IPS-11a (cell line): ENCODE data around the gene NELFA.

Experiments used
- H3K4me3 ChIP-seq: one replicate; pipeline ENCODE4 v1.5.1; 2013; ENCODE audit warnings: low read depth, low read length, control low read depth

The NELFA gene

DNA sequence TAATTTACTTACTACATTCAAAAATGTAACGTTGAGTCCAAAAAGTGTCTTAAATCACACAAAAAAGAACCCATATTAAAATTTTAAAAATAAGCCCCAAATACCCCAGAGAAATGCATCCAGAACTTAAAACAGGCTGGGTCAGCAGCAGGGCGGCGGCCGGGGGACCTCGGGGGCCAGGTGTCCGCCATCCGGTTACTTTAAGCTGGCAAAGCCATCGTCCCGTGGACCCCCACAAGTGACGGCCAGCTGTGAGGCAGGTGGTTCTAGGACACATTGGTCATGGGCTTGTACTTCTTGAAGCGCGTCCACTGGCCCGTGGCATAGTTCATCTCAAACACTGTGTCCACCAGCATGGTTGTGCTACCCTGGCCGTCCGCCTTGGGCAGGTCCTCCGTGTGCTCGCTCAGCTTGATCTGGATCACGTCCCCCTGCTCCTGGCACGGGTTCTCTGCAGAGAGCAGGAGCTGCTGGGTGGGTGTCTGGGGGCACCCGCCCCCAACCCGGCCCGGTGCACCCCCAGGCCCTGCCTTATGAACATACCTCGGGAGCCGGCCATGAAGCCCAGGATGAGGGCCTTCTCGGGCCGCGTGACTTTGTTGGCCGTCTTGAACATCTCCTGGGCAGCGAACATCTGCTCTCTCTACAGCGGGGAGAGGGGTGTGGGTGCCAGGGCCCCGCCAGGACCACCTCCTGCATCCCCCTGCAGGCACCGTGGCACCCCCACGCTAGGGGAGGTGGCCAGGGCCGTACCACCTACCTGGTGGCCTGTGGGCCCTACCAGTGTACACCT is 25.5 kb downstream of the NELFA start:
- no peak overlapping the region for H3K4me3 ChIP-seq

DNA sequence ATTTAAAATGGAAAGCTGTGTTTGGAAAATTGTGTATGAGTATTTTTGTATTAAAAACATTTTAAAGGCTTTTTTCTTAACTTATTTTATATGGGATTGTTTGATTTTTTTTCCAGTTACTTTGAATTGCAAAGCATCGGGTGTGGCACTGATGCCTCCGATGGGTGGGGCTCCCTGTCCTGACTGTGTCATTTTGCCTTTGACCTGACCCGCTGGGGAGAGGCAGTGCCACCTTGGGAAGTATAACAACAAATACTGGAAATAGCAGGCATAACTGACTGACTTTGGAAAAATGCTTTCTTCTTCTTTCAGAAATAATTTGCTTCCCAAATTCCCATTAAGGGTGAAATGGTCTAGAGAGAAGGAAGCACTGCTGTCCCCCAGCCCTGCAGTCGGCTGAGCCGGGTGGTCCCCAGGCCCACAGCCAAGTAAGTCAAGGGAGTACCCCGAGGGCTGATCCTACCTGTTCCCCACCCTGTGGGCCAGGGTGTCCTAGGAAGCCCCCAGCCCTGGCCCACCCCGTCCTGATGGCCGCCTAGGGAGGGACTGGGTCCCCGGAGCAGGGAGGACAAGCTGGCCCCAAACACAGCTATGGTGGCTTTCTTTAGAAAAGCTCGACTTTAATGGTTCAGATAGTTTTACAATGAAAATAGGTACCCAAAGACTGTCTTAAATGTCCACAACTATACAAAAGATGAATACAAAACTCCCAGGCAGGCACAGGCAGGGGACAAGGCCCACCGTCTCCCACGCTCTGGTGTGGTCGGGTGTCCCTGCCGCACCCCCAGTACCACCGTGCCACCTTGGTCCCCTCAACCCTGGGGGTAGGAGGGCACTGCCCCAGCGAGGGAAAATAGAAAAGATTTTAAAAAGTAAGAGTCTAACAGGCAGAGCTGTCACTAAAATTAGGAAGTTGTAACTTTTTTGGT is 26.4 kb downstream of the NELFA start:
- H3K4me3 ChIP-seq, result no peak overlapping the region

DNA sequence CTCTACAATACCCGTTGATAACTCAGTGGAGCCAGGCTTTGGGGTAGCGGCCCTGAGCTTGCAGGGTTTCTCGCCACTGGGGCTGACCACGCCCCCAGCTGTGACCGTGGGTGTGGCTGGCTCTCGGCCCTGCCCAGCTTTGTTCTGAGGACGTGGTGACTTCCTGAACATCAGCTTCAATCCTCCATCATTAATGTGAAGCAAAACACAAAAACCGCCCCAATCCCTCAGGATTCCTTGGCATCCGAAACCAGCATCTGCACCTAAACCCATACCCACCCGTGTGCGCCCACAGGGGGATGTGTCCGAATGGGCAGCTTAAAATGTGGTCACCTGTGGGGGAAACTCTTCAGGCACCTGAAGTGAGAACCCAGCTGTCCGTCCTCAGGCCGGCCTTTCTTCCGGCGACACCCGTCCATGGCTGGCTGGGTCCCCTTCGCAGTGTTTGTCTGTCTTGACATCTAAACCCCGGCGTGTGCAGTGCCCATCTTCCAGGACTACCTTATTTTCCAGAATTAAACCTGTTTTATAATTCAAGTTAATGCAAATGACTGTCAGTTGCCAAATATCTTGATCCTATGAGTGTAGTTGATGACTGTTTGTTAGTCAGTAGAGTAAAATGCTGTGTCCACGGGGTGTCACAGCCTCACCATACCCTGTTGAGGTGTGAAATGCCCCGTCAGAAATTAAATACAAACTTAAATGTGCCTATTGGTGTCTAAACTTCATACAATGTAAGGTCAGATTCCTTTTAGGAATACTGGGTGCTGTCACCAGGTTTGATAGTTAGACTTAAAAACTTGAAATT is 27.3 kb downstream of the NELFA start:
- no peak overlapping the region for H3K4me3 ChIP-seq

DNA sequence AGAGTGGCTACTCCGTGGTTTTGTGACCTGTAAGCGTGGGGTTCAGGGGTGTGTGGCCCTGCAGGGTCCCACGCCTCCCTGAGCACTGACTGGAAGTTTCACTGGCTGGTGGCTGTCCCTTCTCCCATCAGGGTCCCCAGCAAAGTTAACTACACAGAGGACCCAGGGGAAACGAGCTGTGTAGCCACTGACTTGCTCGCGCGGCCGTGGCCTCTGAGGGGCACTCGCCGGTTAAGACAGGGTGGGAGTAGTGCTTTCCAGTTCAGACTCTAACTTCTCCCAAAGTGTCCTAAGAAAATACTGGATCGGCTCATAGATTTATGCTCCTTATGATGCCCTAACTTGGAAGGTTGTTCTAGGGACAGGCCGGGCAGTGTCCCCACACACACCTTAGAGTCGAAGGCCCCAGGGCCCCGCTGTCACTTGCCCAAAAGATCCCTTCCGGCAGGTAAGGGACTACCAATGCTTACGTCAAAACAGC is 28.2 kb downstream of the NELFA start:
- no peak overlapping the region for H3K4me3 ChIP-seq

DNA sequence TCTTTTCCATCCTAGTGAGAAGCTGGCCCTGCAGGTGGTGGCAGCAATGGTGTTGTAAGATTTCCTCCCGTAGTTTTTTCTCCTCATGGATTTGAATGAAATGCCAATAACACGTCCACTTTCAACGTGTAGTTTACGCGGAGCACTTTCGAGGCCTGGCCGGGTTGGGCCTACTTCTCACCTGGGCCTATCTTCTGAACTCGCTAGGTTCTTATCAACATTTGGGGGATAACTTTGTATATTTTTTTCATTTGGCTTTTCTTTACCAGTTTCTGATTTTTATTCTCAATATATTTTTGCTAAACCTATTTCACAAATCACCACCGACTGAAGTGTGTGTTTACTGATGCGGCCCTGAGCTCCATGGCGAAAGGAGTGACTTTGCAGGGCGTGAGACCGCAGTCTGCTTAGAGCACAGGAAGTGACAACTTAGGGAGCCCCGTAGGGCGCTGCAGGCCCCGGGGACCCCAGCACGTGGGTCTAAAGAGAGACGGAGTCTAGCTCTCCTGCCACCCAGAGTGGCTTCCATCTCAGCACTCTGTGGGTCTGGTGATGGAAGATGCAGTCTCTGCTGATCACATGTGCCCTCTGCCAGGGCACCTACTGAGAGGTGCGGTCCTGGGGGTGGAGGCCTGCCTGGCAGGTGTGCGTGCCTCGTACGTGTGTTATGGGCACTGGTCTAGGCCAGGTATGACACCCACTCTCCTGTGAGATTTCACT is 29.1 kb downstream of the NELFA start:
- H3K4me3 ChIP-seq, result no peak overlapping the region

DNA sequence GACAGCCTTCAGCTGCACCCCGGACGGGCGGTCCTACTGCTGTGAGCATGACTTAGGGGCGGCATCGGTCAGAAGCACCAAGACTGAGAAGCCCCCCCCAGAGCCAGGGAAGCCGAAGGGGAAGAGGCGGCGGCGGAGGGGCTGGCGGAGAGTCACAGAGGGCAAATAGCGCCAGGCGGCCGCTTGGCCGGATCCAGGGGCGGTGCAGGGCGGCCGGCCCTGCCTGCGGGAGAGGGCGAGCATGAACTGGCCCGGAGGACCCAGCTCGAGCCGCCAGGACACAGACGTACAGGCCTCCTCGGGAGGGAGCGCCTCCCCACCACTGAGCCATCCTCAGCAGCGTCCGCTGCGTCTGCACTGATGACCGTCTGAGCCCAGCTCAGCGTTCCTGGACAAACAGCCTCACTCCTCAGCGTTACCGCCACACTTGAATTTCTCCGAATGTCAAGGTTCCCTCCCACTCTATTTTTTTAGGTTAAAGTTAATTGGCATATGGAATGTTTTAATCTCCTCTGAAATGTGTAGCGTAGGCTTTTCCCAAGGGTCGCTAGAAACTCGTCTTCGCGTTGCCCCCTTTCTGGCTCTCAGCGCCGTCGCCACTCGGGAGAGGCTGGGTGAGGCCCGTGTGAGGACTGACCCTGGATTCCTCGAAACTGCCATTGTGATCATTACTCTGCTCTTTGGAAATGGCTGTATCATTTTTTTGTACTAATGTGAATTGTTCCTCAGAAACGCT is 29.9 kb downstream of the NELFA start:
- no peak overlapping the region for H3K4me3 ChIP-seq

DNA sequence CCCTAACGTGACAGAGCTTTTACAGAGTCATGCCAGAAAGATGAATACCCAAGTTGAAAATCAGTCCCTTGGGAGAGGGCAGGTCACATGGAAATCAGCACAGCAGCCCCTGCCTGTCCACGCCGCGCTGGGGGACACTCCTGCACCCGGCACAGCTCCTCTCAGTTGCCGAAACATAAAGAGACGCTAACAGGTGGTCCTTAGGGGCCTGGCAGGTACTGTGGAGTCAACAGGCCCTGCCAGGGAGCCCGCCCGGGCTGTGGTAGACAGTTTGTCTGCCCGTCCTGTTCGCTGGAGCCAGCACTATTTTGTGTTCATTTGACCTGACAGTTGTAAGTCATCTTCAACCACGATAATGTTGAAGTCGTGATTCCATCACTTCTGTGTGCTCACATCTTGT is 30.5 kb downstream of the NELFA start:
- no peak overlapping the region for H3K4me3 ChIP-seq

DNA sequence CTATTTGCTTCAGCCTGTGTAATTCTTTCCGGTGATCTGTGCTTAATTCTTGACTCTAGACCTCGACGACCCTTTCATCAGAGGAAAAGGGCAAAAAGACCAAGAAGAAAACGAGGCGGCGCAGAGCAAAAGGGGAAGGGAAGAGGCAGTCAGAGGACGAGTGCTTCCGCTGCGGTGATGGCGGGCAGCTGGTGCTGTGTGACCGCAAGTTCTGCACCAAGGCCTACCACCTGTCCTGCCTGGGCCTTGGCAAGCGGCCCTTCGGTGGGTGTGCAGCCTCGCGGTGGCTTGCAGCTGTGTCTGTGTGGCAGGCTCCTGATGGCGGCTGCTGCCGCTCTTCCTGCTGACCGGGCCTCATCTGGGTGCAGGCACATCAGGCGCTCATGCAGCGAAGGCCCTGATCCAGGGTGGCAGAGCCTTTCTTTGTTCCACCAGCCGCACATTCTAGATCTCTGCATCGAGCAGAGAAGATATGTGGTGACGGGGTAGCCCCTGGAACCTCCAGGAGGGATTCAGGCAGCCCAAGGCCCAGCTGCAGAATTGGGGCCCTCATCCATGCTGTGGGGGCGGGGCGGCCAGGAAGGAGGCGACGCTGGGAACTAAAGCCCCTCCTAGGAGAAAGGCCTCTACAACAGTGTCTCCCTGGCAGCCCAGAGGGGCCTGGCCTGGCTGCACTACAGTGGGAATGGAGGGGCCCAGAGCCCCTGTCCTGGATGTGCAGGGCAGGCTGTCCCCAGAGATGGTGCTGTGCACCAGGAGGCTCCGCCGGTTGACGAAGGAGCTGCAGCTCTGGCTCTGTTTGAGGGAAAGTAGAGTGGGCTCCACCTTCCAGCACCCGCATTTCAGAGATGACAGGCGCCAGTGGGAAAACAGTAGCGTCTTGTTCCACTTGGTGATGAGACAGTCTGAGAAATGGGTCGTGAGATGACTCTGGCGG is 32.1 kb downstream of the NELFA start:
- no peak overlapping the region for H3K4me3 ChIP-seq

DNA sequence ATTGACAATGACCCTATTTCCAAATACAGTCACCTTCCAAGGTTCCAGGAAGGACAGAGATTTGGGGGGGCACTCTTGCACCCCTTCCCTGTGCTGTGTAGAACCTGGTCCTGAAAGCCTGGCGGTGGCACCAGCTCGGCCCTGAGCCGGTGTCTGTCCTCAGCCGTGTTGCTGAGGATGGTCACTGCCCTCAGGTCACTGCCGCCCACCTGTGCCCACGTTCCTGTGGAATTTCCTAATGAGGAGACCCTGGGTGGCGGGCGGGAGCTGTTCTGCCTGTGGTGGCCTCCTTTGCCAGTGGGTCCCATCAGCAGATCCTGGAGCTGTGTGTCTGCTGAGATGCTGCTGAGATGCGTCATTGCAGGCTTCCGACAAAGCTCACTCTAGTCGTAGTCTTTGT is 32.9 kb downstream of the NELFA start:
- no peak overlapping the region for H3K4me3 ChIP-seq

DNA sequence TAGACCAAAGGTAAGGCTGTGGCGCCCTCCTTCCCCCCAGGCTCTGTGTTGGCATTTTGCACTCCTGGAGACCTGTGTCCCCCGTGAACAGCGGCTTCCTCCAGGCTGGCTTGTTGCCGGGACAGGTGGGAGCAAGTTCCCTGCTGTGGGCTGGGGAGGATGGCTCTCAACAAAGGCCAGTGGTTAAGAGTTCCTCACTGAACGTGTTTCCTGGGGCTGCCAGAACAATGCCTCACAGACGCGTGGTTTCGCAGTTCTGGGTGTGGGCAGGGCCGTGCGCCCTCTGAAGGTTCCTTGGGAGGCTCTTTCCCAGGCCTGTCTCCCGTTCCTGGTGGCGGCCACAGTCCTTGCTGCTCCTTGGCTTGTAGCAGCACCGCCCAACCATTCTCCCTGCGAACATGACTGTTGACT is 33.4 kb downstream of the NELFA start:
- no peak overlapping the region for H3K4me3 ChIP-seq

DNA sequence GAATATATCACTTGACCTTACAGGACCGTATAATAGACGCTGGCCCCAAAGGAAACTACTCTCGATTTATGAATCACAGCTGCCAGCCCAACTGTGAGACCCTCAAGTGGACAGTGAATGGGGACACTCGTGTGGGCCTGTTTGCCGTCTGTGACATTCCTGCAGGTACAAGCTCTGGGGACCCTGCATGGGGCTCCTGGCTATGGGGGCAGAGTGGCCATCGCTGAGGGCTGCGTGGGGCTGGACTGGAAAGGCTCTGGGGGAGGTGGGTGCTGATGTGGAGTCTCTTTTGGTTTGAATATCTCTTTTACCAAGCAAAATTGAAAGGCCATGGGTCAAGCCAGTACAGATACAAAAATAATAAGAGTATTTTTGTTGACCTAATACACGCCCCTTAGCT is 33.9 kb downstream of the NELFA start:
- H3K4me3 ChIP-seq, result no peak overlapping the region

DNA sequence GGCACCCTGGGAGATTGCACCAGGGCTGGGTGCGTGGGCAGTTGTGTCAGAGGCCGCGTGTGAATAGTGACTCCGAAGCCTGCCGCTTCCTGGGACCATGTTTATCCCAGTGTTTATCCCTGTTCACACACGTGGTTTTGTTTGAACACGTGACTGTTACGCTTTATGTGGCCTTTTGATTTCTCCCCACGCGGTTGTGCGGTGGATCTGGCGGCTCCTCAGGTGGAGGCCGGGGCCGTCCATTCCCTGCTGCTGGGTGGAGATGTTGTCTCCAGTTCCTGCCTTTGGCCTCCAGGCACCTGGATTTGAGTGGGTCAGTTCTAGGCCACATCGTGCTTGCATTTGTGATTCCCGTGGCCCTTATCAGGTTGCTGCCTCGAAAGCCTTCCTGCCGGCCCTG is 35.1 kb downstream of the NELFA start:
- H3K4me3 ChIP-seq, result no peak overlapping the region

DNA sequence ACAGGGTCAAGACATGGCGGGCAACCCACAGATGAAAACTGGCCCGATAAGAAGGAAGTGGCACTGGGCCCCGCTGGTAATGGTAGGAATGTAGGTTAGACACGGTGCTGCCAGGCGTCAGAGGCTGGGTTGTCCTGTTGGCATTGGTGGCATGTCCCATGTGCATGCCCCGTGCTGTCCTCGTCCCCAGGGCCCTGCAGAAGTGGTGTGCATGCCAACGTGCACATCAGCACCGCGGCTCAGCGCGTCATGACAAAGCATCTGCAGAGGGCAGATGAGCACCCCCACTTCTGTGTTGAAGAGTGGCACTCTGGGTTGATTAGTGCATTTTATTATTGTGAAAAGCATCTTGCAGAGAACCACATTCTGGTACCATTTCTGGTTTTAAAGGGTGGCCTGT is 35.6 kb downstream of the NELFA start:
- H3K4me3 ChIP-seq, result no peak overlapping the region

DNA sequence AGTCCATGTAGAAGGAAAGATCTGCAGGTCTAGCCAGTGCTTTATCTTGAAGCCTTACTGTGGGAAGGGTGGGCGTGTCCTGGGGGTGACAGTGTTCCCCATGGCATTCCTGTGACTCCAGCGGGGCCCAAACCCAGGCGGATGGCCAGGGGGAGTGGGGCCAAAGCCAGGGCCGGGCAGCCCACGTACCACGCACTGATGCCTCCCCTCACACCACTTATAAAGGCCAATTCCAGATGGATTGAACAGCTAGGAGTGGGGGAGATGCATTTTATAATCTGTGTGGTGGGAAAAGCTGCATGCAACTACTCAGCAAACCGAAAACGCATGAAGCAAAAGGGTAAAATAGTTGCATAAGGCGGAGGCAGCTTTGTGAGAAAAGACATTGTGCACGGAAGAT is 36.4 kb downstream of the NELFA start:
- H3K4me3 ChIP-seq, result no peak overlapping the region

DNA sequence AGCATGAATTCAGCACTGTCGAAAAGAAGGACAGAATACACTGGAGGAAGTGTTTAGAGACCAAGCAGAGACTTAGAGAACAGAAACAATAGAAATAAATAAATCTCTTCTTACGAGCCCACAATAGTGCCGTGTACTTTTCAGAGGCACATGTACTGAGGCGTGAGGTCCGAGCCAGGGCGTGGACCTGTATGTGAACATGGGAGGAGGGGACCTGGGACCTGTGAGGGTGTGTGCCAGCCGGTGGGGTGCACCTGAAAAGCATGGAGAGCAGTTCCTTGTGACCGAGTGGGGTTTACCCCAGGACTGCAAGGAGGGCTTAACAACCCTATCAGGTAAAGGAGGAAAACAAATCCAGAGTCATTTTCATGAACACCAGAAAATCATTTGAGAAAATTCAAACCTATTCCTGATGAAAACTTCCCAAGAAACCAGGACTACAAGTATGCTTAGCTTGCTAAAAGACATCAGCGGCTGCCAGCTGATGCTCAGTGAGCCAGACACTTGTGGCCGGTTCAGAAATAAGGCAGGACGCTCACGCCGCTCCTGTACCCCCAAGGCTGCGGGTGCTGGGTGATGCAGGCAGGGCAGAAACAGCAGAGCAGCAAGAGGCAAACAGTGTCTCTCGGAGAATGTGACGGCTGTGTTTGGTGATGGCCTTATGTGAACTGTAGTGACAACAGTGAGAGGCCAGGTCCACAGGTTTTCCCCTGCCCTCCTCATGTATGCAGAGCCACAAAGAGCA is 37.1 kb downstream of the NELFA start:
- H3K4me3 ChIP-seq, result no peak overlapping the region

DNA sequence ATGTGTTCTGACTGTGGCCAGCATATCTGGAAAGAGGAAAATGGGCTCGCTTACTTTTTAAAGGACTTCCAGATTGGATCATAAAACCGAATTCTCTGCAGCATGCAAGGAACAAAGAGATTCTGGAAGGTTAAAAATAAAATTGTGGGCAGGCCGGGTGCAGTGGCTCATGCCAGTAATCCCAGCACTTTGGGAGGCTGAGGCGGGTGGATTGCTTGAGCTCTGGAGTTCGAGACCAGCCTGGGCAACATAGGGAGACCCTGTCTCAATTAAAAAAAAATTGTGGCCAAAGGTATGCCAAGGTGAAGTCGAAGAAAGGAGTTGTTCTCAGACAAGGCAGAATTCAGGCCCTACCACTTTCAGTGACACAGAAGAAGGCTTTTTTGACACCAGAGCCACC is 37.8 kb downstream of the NELFA start:
- H3K4me3 ChIP-seq, result no peak overlapping the region

DNA sequence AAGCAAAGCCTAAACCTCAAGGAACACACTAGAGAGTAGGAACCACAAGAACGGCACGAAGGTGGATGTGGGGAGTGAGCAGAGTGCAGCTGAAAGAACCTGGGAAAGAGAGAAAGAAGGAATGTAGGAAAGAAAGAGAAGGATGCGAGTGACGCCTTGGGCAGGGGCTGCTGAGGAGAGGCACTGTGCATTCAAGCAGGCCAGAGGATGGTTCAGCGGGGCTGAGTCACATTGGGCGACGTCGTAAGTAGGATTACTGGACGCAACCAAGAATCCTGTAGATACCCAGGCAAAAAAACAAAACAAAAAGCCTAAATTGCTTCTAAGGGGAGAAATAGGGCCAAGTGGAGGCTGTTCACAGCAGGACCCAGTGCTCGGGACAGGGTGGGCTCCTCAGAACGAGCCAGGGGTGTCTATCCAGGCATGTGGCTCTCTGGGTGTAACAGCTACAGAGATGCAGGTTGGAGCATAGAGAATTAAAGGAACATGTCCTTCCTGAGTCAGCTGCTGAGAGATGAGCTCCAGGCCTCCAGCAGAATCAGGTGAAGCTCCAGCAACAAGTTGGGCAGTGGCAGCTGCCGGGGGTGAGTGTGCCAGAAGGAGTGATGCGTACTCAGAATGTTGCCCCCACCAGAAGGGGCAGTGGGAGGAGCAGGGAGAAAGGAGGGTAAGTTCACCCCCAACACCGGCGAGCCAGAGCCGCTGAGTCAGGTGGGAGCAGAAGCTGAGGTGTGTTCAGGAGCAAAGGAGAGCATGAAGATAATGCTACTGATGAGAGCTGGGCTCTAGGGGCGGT is 38.6 kb downstream of the NELFA start:
- no peak overlapping the region for H3K4me3 ChIP-seq
